GM18861 (cell line): Measurements from ENCODE around the gene PIP4K2C.
A peak's percentile ranks its signal among the peaks of the same experiment; 100 is the strongest.
"Not testable (repeated sequence)": the region's sequence is repeated elsewhere in the genome, so short reads cannot be mapped to it uniquely, and the experiment has no call there.

Experiments
- ATAC-seq: cut with Tn5 transposase; IDR thresholded peaks from one replicate; pipeline ENCODE4 v1.9.1; 2021; ENCODE audit not compliant: unreplicated experiment

The PIP4K2C gene

DNA sequence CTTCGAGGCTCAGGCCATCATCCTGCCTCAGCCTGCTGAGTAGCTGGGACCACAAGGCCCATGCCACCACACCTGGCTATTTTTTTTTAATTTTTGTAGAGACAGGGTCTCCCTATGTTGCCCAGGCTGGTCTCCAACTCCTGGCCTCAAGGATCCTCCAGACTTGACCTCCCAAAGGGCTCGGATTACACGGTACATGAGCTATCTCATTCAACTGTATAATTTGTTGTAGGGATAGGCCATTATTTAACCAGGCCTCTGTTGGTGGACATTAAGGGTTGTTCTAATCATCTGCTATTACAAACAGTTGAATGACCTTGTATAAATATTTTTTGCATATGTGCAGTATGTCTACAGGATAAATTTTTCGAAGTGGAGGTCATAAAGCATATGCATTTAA, 32.1 kb upstream of the PIP4K2C start:
- no peak for ATAC-seq

DNA sequence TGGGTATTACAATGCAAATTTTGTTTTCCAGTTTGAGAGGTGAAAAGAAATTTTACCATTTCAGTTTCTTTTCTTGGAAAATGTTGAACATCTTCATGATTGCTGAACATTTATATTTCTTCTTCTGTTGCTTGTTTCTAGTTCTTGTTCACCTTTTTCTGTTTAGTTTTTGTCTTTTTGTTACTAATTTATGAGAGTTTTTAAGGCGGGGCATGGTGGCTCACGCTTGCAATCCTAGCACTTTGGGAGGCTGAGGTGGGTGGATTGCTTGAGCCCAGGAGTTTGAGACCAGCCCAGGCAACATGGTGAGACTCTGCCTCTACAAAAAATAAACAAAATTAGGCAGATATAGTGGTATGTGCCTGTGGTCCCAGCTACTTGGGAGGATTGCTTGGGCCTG, 30.5 kb upstream of the PIP4K2C start:
- ATAC-seq = no peak

DNA sequence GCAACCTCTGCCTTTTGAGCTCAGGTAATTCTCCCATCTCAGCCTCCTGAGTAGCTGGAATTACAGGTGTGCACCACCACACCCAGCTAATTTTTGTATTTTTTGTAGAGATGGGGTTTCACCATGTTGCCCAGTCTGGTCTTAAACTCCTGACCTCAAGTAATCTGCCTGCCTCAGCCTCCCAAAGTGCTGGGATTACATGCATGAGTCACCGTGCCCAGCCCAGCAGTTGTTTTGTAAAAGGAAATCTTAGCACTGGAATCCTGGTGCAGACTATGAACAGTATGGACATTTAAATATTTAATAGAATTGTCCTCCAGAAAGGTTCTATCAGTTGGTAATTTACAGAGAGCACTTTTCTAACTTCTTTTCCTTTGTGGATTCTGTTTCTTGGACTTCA, 29.9 kb upstream of the PIP4K2C start:
- not testable (repeated sequence) for ATAC-seq

DNA sequence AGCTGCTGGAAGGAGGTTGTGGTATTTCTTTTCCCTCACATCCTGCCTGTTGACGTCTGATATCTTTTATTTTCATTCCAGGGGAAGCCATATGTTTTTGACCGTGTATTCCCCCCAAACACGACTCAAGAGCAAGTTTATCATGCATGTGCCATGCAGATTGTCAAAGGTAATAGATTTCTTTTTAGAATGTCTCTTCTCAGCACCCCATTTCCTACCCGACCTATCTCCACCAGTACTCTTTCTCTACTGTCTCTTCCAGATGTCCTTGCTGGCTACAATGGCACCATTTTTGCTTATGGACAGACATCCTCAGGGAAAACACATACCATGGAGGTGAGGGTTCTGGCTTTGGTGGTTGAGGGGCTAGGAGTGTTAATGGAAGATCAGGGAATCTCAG, 27.6 kb upstream of the PIP4K2C start:
- no peak for ATAC-seq

DNA sequence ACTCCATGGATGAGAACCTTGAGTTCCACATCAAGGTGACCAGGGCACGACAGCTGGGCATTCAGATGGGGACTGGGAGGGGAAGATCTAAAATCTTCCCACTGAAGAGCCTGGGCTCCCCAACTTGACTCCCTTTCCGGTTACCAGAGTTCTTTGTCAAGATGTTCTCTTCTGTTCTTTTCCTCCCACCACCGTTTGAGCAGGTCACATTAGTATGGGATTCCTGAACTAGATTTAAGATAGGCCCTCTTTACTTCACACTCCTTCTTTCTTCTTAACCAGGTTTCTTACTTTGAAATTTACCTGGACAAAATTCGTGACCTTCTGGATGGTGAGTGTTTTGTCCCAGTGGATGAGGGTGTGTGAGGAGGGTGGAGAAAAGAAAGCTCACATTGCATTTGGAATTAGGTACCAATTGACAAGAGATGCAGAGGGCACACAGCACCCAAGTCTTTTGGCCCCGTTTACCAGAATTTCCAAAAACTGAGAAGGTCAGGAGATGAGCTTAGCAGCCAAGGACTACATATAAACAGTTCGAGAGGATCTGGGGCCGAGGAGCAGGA, 26.7 kb upstream of the PIP4K2C start:
- ATAC-seq = no peak

DNA sequence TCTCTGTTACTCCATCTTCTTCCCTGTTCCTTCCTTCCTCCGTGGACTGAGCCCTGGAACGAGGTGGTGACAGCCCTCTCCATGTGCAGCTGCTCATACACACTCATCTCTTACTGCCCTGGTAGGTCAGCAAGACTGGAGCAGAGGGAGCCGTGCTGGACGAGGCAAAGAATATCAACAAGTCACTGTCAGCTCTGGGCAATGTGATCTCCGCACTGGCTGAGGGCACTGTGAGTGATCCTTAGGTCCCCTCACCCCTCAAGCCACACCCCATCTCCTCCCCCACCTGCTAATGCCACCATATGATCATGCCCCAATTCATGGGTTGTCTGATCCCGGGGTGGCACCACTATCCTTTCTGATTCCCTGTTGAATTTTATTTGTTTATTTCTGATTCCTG, 22.2 kb upstream of the PIP4K2C start:
- ATAC-seq = no peak

DNA sequence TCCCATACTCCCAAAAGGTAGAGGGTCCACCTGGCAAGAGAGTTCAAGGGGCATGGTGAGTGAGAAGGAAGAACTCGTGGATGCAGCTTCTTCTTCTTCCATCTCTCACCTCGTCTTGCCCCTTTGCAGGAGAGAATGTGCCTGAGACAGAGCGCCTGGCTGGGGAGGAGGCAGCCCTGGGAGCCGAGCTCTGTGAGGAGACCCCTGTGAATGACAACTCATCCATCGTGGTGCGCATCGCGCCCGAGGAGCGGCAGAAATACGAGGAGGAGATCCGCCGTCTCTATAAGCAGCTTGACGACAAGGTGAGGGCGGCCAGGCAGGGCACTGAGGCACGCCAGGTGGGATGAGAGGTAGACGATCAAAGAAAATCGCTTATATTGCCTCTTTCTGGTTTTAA, 21.1 kb upstream of the PIP4K2C start:
- ATAC-seq = no peak

DNA sequence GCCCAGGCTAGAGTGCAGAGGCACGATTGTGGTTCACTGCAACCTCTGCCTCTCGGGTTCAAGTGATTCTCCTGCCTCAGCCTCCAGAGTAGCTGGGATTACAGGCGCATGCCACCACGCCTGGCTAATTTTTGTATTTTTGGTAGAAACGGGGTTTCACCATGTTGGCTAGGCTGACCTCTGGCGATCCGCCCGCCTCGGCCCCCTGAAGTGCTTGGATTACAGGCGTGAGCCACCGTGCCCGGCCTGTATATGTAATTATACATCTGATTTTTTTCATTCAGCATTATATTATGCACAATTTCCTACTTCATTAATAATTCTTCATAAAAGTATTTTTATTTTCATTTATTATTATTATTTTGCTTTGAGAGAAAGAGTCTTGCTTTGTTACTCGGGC, 20.6 kb upstream of the PIP4K2C start:
- ATAC-seq = not testable (repeated sequence)

DNA sequence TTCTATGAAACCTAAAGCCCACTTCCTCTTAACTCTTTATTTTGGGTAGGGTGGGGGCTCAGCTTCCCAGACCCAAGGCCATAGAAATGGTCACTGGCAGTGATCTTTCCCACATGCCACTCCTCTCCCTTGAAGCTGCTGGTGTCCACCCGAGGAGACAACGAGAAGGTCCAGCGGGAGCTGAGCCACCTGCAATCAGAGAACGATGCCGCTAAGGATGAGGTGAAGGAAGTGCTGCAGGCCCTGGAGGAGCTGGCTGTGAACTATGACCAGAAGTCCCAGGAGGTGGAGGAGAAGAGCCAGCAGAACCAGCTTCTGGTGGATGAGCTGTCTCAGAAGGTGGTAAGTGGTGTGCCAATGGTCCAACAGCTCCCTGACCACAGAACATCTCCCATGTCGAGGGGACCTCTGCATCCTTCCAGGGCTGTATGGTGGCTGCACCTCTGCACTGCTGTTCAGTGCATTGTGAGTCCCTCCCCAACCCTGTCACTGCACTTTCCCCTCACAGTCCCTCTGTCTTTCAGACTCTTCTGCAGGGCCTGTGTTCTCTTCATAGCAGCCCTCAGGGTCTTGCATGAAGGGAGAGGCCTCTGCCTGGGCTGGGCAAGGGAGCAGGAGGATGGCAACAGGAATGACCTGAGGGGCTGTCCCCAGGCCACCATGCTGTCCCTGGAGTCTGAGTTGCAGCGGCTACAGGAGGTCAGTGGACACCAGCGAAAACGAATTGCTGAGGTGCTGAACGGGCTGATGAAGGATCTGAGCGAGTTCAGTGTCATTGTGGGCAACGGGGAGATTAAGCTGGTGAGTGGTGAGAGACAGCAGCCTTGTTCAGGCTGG, 18.8 kb upstream of the PIP4K2C start:
- no peak for ATAC-seq

DNA sequence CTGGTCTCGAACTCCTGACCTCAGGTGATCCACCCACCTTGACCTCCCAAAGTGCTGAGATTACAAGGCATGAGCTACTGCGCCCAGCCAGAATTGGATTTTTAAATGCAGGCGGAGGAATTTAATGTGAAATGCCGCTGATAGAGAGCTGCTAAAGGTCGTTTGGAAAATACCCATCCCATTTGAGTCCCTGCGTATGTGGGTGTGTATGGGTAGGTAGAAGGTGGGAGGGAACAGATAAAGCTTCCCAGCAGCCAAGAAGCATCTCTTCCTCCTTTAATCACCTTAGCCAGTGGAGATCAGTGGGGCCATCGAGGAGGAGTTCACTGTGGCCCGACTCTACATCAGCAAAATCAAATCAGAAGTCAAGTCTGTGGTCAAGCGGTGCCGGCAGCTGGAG, 16.2 kb upstream of the PIP4K2C start:
- no peak for ATAC-seq

DNA sequence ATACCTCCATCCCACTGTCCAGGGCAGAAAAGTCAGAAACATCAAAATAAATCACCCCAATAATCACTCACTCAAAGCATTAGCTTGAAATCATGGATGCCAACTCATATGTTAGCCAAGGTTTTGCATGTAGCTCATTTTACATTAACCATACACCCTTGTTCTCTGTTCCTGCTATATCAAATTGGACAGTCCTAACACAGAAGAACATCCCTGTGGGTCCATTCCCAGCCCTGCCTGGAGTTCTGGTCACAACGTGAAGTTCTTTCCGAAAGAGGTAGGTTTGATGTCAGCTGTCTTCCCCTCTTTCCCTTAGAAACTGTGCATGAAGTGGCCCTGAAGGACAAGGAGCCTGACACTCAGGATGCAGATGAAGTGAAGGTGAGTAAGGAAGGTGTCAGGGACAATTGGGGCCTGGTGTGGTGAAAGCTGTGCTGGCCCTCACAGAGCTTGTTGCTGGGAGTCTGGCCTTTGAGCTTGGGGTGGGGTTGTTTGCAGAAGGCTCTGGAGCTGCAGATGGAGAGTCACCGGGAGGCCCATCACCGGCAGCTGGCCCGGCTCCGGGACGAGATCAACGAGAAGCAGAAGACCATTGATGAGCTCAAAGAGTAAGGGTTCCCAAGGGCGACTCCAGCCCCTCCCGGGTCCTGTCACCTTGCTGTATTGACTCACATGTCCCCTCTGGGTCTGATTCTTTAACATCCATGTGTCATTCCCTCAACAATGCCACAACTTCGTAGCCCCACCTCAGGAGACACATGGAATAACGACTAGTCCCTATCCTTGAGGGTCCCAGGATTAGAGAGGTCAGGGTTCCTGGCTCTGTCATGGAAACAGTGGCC, 15.0 kb upstream of the PIP4K2C start:
- ATAC-seq = no peak

DNA sequence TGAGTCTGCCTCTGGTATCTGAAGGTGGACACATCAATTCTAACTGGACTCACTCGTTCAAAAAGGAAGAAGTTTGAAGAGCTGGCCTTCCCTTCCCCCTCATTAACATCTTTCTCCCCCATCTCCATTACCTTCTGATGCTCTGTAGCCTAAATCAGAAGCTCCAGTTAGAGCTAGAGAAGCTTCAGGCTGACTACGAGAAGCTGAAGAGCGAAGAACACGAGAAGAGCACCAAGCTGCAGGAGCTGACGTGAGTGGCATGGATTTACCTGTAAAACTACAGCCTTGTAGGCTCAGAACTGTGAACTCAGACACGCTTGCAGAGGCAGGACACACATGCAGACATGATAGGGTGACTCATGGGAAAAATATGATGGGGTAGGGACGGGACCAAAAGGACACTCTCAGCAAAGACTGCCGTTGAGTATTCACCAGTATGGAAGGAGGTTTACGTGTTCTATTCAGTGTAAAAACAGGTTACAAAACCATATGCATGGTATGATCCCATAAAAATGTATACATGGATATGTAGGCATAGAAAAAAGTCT, 14.3 kb upstream of the PIP4K2C start:
- no peak for ATAC-seq

DNA sequence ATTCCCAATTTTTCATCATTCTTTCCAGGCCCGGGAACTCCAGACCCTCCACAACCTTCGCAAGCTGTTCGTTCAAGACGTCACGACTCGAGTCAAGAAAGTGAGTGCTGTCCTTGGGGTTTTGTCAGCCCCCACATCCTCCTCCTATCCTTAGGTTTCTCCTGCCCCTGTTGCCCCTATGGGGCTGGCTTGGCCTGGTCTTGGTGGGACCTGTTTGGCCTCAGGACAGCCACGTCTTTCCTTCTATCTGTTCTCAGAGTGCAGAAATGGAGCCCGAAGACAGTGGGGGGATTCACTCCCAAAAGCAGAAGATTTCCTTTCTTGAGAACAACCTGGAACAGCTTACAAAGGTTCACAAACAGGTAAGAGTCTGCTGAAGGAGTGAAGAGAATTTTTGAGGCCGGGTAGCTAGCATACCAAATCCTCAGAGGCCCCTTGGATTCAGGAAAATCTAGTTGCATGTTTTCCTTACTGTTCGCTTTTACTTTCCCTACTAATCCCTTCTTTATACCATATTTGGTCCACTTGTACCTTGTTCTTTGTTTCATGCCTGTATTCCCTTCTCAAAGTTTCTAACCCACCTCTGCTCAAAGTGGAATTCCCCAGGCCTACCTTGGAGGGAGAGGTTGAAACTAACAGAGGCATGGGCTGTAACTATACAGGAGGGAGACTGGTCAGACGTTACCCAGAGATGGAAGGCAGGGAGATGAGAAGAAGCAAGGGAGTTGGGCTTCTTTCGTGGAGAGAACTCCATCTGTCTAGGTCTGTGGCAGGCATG, 12.8 kb upstream of the PIP4K2C start:
- no peak for ATAC-seq

DNA sequence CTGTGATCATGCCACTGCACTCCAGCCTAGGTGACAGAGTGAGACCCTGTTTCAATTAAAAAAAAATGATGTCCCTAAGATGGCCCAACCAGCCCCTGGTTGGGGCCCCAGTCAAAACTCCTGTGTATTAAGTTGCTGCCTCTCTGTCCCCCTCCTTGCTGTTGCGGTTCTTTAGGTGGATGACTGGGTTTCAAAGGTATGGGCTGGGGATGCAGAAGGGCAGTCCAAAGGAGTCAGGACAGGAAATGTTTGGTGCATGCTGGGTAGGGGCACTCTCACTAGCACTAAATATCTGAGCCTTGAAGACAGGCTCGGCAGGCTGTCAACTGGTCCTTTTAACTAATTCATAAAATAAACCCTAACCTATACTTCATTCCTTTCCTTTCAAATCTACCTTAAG, 12.0 kb upstream of the PIP4K2C start:
- no peak for ATAC-seq

DNA sequence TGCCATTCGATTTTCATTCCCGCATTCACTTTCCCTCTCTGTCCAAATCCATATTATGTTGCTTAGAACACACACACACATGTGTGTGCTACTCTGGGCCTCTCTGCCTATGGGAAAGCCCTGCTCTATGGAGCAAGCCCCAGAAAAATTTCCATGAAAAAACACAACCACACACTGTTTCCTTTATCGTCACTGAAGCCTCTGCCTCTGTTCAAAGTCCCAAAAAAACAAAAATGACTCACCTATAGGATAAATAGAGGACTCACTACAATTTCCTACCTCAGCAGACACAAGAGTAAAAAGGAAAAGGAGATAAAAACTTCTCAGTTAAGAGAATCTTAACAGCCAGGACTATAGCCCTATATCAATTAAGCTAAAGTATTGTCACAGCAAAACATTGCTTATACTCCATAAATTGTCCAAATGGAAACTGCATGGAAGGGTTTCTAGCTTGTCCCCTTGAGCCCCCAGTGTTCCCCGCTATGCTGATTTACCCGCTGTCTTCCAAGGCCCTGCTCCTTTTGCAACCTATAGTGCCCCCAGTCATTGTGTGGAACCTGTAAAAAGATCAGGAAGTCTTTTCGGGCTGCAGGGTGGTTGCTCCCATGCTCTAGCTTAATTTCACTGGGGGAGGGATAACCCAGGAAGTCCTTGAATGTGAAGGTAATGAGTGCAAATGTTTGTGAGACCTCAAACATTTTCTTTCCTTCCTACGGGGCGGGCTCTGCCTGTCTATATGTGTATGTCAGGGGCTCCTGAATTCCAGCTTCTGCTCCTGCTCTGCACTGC, 11.1 kb upstream of the PIP4K2C start:
- ATAC-seq = no peak

DNA sequence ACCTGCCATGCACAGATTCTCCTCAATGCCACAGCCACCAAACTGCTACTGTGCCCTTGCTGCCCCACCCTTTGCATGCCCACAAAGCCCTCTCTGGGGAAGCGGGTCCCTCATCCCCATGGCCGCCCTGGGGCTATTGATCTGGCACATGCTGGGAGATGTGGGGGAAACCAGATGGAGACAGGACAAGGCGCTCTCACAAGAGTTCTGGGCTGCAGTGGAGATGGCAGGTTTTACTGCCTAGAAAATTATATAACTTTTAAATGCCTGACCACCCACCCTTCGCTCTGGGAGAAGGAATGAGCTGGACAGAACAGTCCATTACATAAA, 10.6 kb upstream of the PIP4K2C start:
- no peak for ATAC-seq

DNA sequence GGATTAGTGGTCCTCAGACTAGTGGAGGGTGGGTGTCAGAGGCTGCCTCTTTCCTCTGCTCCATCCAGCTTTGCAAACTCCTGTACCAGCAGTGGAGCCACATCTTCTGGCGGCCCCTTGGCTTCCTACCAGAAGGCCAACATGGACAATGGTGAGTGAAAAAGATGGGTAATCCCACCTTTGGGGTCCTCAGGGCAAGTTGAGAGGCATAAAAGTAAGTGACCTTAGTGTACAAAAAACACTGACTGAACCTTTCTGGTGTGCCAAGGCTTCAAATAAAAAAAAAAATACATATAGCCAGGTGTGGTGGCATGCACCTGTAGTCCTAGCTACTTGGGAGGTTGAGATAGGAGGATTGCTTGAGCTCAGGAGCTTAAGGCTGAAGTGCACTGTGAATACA, 9.2 kb upstream of the PIP4K2C start:
- ATAC-seq = no peak

DNA sequence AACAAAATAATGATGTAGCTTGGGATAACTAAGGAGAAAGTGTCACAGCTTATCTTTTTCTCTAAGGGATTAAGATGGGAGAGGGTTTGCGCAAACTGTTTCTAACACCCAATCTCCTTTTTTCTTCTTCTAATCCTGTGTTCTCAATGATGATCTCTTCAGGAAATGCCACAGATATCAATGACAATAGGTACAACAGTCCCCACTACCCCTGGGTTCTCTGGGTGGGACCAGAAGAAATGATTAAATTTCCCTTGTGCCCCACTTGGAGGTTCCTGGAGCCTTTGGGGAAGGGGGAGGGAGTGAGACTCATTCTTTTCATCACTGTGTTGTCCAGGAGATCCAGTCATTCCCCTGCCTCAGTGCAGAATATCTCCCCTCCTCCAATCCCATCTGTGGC, 8.6 kb upstream of the PIP4K2C start:
- ATAC-seq = no peak

DNA sequence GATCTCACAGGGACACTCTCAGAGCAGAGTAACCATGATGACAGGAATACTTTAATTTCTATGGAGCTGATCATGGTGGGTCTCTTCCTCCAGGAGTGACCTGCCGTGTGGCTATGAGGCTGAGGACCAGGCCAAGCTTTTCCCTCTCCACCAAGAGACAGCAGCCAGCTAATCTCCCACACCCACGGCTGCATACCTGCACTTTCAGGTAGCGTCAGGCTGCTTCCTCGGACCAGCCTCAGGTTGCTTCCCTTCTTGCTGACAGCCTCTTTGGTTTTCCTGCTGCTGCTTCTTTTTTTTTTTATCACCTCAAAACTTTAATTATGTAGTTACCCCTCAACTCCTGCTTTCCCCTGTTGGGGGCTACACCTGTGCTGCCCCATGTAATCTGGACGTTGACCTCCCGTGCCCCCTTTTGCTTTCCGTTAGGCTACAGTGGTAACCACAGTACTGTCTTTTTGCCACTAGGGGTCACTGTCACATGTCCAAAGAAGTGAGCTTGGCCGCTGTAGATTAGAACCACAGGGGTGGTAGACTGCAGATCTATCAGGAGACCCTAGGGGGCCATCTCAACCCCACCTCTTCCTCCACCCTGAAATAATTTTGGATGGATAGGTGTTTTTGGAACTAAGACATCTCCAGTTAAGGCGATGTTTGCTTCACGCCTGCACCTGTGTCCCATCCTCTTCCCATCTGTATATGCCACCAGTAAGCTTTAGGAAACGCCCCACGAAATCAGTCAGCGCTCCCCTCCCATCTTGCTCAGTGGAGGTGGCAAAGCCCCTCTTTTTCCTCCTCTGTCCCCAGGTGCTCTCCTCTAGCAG, 7.8 kb upstream of the PIP4K2C start:
- ATAC-seq = peak; percentile 87
